Measurements from ENCODE around the gene SLC29A1.

GRCh38 chr6:44278315-44278714 is 54.9 kb downstream of the SLC29A1 start:
- TF ChIP-seq YY1 (IDR thresholded peaks at IDR 0.05; ENCODE audit: insufficient read depth, insufficient read length) = no peak
- TF ChIP-seq ZNF274 (IDR thresholded peaks at IDR 0.05; ENCODE audit: low read depth, low read length) = no peak
- TF ChIP-seq SUZ12 (IDR thresholded peaks at IDR 0.05; ENCODE audit: extremely low read depth, insufficient read depth, insufficient read length) = no peak

Measured in NT2/D1 (cell line).